Activated CD4-positive, alpha-beta T cell treated with anti-CD3 and anti-CD28 coated beads for 24 hours (primary cell): ENCODE results near the gene OSBP.

Experiments used
- DNase-seq, 2 donors: peaks; one replicate each; pipeline ENCODE4 v3.0.0-alpha.2; 2020; ENCODE audit warnings: low read depth in 2 of 2

The OSBP gene

GRCh38 chr11:59607703-59608454 lies 7.7 kb downstream of the OSBP start:
- no peak for DNase-seq

GRCh38 chr11:59602432-59602831 lies 13.1 kb downstream of the OSBP start:
- no peak for DNase-seq

GRCh38 chr11:59601788-59602187 lies 13.8 kb downstream of the OSBP start:
- no peak for DNase-seq

- DNase-seq = no peak
These were observed 14.9 kb downstream of the OSBP start for GRCh38 chr11:59600636-59601035.

GRCh38 chr11:59600234-59600633 lies 15.3 kb downstream of the OSBP start:
- no peak for DNase-seq

- no peak for DNase-seq
These were observed 16.6 kb downstream of the OSBP start for GRCh38 chr11:59598961-59599360.

- no peak for DNase-seq
These were observed 31.3 kb downstream of the OSBP start for GRCh38 chr11:59584294-59584693.

GRCh38 chr11:59582006-59582405 lies 33.6 kb downstream of the OSBP start:
- DNase-seq = no peak

GRCh38 chr11:59578369-59578768 lies 37.2 kb downstream of the OSBP start:
- no peak for DNase-seq

GRCh38 chr11:59575505-59575904 lies 40.1 kb downstream of the OSBP start:
- DNase-seq = no peak

GRCh38 chr11:59574932-59575502 lies 40.6 kb downstream of the OSBP start:
- no peak for DNase-seq

GRCh38 chr11:59574467-59574866 lies 41.1 kb downstream of the OSBP start:
- no peak for DNase-seq

- no peak for DNase-seq
These were observed 42.4 kb downstream of the OSBP start for GRCh38 chr11:59573216-59573615.

GRCh38 chr11:59572091-59572490 lies 43.5 kb downstream of the OSBP start:
- no peak for DNase-seq

- DNase-seq = no peak
These were observed 53.3 kb downstream of the OSBP start for GRCh38 chr11:59562292-59562691.

GRCh38 chr11:59560702-59561473 lies 54.7 kb downstream of the OSBP start:
- peak; percentile 74 to 81 for DNase-seq

- DNase-seq = peak; percentile 56 to 71
These were observed 55.3 kb downstream of the OSBP start for GRCh38 chr11:59560290-59560701.

- DNase-seq = no peak
These were observed 55.7 kb downstream of the OSBP start for GRCh38 chr11:59559886-59560285.

- DNase-seq = no peak
These were observed 57.3 kb downstream of the OSBP start for GRCh38 chr11:59558270-59558643.

- no peak for DNase-seq
These were observed 58.6 kb downstream of the OSBP start for GRCh38 chr11:59556917-59557348.

GRCh38 chr11:59556115-59556916 lies 59.3 kb downstream of the OSBP start:
- peak; percentile 70 to 80 for DNase-seq

GRCh38 chr11:59555601-59556114 lies 59.9 kb downstream of the OSBP start:
- no peak for DNase-seq
